HUES64 (cell line): ENCODE results near the gene PRR5L.

ENCODE experiments used
- H3K27ac ChIP-seq: 2 replicates; pipeline ENCODE4 v1.7.0; 2013; ENCODE audit warnings: low read depth, low read length, inconsistent platforms
- H3K27me3 ChIP-seq: 2 replicates; pipeline ENCODE4 v1.6.1; 2013; ENCODE audit warnings: mild to moderate bottlenecking, low read length; ENCODE audit not compliant: insufficient read depth
- H3K36me3 ChIP-seq: 2 replicates; pipeline ENCODE4 v1.6.1; 2013; ENCODE audit warnings: mild to moderate bottlenecking, low read length; ENCODE audit not compliant: insufficient read depth
- H3K4me1 ChIP-seq: 2 replicates; pipeline ENCODE4 v1.6.1; 2013; ENCODE audit warnings: mild to moderate bottlenecking, low read length, moderate library complexity; ENCODE audit not compliant: insufficient read depth
- H3K4me3 ChIP-seq: 2 replicates; pipeline ENCODE4 v1.5.1; 2013; ENCODE audit warnings: mild to moderate bottlenecking, low read length, moderate library complexity
- H3K9ac ChIP-seq: 2 replicates; pipeline ENCODE4 v1.6.1; 2013; ENCODE audit warnings: mild to moderate bottlenecking, low read depth, low read length
- H3K9me3 ChIP-seq: 2 replicates; pipeline ENCODE4 v1.6.1; 2013; ENCODE audit warnings: low read depth, low read length; ENCODE audit not compliant: insufficient read depth
- WGBS: fragments of 150-250, 120-280 bp; methylation state at CpG from one replicate; pipeline ENCODE4 v1.1.7; 2013; ENCODE audit warnings: missing lambda C conversion rate; 5-methylcytosine and 5-hydroxymethylcytosine counted together

The PRR5L gene

DNA sequence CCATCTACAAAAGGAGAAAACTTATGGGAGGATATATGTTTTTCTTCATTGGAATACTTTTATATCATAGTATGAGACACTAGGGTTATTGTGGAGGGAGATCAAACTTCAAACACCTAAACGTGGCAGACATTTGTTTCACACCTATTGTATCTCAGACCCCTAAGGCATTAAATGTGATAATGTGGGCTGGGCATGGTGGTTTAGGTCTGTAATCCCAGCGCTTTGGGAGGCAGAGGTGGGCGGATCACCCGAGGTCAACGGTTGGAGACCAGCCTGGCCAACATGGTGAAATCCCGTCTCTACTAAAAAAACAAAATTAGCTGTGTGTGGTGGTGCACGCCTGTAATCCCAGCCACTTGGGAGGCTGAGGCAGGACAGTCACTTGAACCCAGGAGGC is 75.5 kb downstream of the PRR5L start:
- Histone ChIP-seq H3K4me3 (no peak overlapping the region), H3K27me3 (peaks cover 10% of the 10 kb centered on the region), H3K4me1 (peaks cover 6% of the 10 kb centered on the region), H3K36me3 (no peaks in the 10 kb centered on the region), H3K27ac (no peak overlapping the region), H3K9ac (no peak overlapping the region), H3K9me3 (no peaks in the 10 kb centered on the region)
- WGBS = 97% methylated on average over 6 of the region's 7 CpGs

- 82% methylated on average over 6 of the region's 6 CpGs for WGBS
- Histone ChIP-seq H3K27ac (no peak overlapping the region), H3K9me3 (no peaks in the 10 kb centered on the region), H3K4me1 (peaks cover 6% of the 10 kb centered on the region), H3K4me3 (no peak overlapping the region), H3K27me3 (peaks cover 15% of the 10 kb centered on the region), H3K9ac (no peak overlapping the region), H3K36me3 (no peaks in the 10 kb centered on the region)
Observed at GRCh38 chr11:36372101-36372771, 76.1 kb downstream of the PRR5L start.

- no peak overlapping the region for H3K27ac ChIP-seq
- 90% methylated on average over 4 of the region's 6 CpGs for WGBS
- H3K9me3 ChIP-seq = no peaks in the 10 kb centered on the region
- peaks cover 11% of the 10 kb centered on the region for H3K4me1 ChIP-seq
- peaks cover 25% of the 10 kb centered on the region for H3K27me3 ChIP-seq
- H3K9ac ChIP-seq = no peak overlapping the region
- no peaks in the 10 kb centered on the region for H3K36me3 ChIP-seq
- H3K4me3 ChIP-seq = no peak overlapping the region
Observed at GRCh38 chr11:36373016-36374010, 77.2 kb downstream of the PRR5L start.

- Histone ChIP-seq H3K4me3 (no peak overlapping the region), H3K4me1 (peaks cover 11% of the 10 kb centered on the region), H3K27me3 (peaks cover 29% of the 10 kb centered on the region), H3K9ac (no peak overlapping the region), H3K27ac (no peak overlapping the region), H3K9me3 (no peaks in the 10 kb centered on the region), H3K36me3 (no peaks in the 10 kb centered on the region)
- WGBS = 54% methylated on average over 4 of the region's 4 CpGs
Observed at GRCh38 chr11:36374726-36375125, 78.6 kb downstream of the PRR5L start.

GRCh38 chr11:36375353-36376008 is 79.4 kb downstream of the PRR5L start:
- Histone ChIP-seq H3K36me3 (no peaks in the 10 kb centered on the region), H3K27ac (no peak overlapping the region), H3K4me3 (peak overlapping the region; percentile 83), H3K4me1 (peaks cover 11% of the 10 kb centered on the region), H3K27me3 (peaks cover 29% of the 10 kb centered on the region), H3K9ac (0 out of 2 replicates have a peak overlapping the region, but pooled peaks have one; percentile 44), H3K9me3 (no peaks in the 10 kb centered on the region)
- 67% methylated on average over 9 of the region's 9 CpGs for WGBS

- H3K4me3 ChIP-seq = peak overlapping the region; percentile 83
- peak overlapping the region; percentile 51 for H3K9ac ChIP-seq
- H3K36me3 ChIP-seq = no peaks in the 10 kb centered on the region
- H3K27me3 ChIP-seq = peaks cover 29% of the 10 kb centered on the region
- no peaks in the 10 kb centered on the region for H3K9me3 ChIP-seq
- under 1% methylated on average over 55 of the region's 55 CpGs for WGBS
- H3K27ac ChIP-seq = no peak overlapping the region
- peaks cover 11% of the 10 kb centered on the region for H3K4me1 ChIP-seq
Observed at GRCh38 chr11:36376009-36376887, 80.2 kb downstream of the PRR5L start.

DNA sequence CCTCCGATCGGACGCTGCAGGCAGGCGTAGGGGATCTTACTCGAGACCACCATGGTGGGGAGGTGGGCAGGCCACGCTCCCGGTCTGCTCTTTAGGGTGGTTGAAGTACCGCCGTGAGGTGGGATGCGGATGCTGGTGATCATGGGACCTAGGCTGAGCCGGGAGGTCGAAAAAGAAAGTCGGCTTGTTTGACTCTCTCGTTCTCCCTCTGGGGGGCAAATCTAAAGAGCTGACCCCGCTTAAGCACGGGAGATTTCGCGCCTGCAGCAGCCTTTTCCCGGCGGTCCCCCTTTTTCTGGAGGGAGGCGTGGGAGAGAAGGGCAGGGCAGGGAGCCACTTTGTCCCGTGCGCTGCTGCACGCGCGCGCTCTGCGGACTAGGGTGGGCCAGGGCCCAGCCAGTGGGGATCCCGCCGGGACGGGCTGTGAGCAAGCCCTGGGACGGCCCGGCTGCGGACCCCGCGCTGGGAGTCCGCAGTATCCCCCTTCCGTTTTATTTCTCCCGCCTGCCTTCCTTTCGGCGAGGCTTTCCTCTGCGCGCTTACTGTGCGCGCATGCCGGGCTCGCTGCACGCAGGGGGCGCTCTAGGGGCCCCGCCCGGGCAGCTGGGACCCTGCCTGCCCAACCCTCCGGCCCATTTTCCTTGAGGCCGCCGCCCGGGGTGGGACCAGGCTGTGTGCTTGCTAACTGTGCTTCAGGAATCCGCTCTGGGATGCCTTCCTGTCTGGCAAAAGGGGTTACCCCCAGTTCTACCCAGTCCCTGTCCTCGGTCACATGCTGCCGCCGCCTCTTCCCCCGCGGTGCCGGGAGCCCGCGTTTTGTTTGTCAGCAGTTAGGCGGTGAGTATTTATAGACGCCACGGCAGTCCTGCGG is 81.0 kb downstream of the PRR5L start:
- Histone ChIP-seq H3K27me3 (peaks cover 29% of the 10 kb centered on the region), H3K36me3 (peaks cover 1% of the 10 kb centered on the region; the same call in 1 of the 2 replicates), H3K4me3 (peak overlapping the region; percentile 83), H3K4me1 (peaks cover 11% of the 10 kb centered on the region), H3K27ac (no peak overlapping the region), H3K9ac (peak overlapping the region; percentile 51), H3K9me3 (no peaks in the 10 kb centered on the region)
- WGBS = under 1% methylated on average over 68 of the region's 68 CpGs

DNA sequence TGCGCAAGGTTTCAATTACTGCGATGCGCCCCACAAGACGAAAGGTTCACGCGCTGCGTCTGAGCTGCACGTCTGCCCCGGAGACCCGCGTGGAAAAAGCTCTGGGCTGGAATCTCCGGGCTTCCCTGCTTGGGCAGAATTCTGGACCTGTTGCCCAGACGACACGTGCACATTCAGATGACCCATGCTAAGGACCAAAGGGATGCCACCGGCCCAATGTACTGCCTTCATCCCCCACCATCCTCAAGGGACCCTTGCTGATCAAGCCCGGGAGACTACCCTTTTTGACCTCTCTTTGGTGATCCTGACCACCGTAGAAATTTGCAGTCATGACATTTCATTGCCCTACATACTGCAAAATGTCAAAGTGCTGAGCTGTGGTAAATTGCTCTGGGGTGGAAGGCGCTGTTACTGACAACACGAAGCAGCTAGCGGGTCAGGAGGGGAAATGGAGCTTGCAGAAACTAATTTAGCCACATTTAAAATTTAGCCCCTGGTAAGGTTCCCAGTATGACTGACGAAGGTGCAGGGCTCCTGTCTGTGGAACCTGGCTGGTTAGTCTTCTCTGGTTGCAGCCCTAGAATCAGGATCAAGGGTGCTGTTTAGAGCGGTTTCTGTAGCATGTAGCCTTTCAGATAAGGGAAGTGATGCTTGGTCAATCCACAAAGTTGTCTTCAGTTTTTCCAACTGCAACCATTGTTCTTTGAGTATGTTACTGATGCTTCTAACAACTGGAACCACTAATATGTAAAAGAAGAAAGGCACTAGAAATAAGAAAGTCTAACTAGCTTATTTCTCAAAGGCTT is 81.9 kb downstream of the PRR5L start:
- Histone ChIP-seq H3K27me3 (peaks cover 29% of the 10 kb centered on the region), H3K9me3 (no peaks in the 10 kb centered on the region), H3K9ac (peak overlapping the region; percentile 51), H3K36me3 (peaks cover 4% of the 10 kb centered on the region; the same call in 1 of the 2 replicates), H3K4me3 (peak overlapping the region; percentile 83), H3K27ac (no peak overlapping the region), H3K4me1 (peaks cover 11% of the 10 kb centered on the region)
- 28% methylated on average over 22 of the region's 22 CpGs for whole genome bisulfite sequencing

- H3K4me1 ChIP-seq = peaks cover 11% of the 10 kb centered on the region
- H3K36me3 ChIP-seq = peaks cover 4% of the 10 kb centered on the region; the same call in 1 of the 2 replicates
- no peak overlapping the region for H3K27ac ChIP-seq
- 92% methylated on average over 3 of the region's 3 CpGs for WGBS
- H3K9me3 ChIP-seq = no peaks in the 10 kb centered on the region
- no peak overlapping the region for H3K4me3 ChIP-seq
- no peak overlapping the region for H3K9ac ChIP-seq
- H3K27me3 ChIP-seq = peaks cover 29% of the 10 kb centered on the region
Observed at GRCh38 chr11:36379653-36380052, 83.6 kb downstream of the PRR5L start.
